HUES64 (cell line): ENCODE data around the gene UNC5CL.

Experiments used
- H3K27ac ChIP-seq: 2 replicates; pipeline ENCODE4 v1.7.0; 2013; ENCODE audit warnings: low read depth, low read length, inconsistent platforms
- H3K27me3 ChIP-seq: 2 replicates; pipeline ENCODE4 v1.6.1; 2013; ENCODE audit warnings: mild to moderate bottlenecking, low read length; ENCODE audit not compliant: insufficient read depth
- H3K36me3 ChIP-seq: 2 replicates; pipeline ENCODE4 v1.6.1; 2013; ENCODE audit warnings: mild to moderate bottlenecking, low read length; ENCODE audit not compliant: insufficient read depth
- H3K4me1 ChIP-seq: 2 replicates; pipeline ENCODE4 v1.6.1; 2013; ENCODE audit warnings: mild to moderate bottlenecking, low read length, moderate library complexity; ENCODE audit not compliant: insufficient read depth
- H3K4me3 ChIP-seq: 2 replicates; pipeline ENCODE4 v1.5.1; 2013; ENCODE audit warnings: mild to moderate bottlenecking, low read length, moderate library complexity
- H3K9ac ChIP-seq: 2 replicates; pipeline ENCODE4 v1.6.1; 2013; ENCODE audit warnings: mild to moderate bottlenecking, low read depth, low read length
- H3K9me3 ChIP-seq: 2 replicates; pipeline ENCODE4 v1.6.1; 2013; ENCODE audit warnings: low read depth, low read length; ENCODE audit not compliant: insufficient read depth
- WGBS: fragments of 150-250, 120-280 bp; methylation state at CpG from one replicate; pipeline ENCODE4 v1.1.7; 2013; ENCODE audit warnings: missing lambda C conversion rate; 5-methylcytosine and 5-hydroxymethylcytosine counted together

UNC5CL gene

DNA sequence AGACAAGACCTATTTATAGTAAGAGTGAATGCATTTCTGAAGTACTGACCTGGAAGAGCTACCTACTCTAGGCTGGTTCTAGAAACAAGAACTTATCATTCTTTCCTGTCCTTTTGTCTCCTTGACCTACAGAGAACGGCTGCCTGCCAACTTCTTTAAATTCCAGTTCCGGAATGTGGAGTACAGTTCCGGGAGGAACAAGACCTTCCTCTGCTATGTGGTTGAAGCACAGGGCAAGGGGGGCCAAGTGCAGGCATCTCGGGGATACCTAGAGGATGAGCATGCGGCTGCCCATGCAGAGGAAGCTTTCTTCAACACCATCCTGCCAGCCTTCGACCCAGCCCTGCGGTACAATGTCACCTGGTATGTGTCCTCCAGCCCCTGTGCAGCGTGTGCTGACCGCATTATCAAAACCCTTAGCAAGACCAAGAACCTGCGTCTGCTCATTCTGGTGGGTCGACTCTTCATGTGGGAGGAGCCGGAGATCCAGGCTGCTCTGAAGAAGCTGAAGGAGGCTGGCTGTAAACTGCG is 22.2 kb upstream of the UNC5CL start:
- H3K27ac ChIP-seq = no peak overlapping the region

DNA sequence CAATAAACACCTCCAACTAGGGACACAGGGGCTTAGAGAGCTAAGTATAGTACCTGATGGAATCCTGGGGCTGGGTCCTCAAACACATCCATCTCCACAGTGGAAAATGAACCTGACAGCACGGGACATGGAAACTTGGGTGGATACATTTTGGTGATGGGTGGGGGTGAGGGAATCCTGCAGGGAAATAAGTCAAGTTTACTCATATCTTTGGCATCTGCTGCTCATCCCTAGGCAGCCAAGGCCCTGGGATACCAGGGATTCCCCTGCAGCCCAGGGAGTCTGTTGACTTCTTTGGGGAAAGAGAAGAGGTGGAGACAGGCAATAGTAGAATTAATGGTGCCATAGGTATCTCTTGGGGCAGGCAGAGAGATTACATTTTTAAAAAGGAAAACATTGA is 20.5 kb upstream of the UNC5CL start:
- peaks cover 7% of the 10 kb centered on the region; the same call in 1 of the 2 replicates for H3K4me1 ChIP-seq
- no peak overlapping the region for H3K9ac ChIP-seq
- H3K27me3 ChIP-seq = no peaks in the 10 kb centered on the region
- H3K27ac ChIP-seq = no peak overlapping the region
- WGBS = 100% methylated on average over 1 of the region's 1 CpG
- no peaks in the 10 kb centered on the region for H3K9me3 ChIP-seq
- H3K36me3 ChIP-seq = peaks cover 27% of the 10 kb centered on the region
- no peak overlapping the region for H3K4me3 ChIP-seq

More for the DNA sequence above, 22.2 kb upstream of the UNC5CL start:
- Histone ChIP-seq H3K9me3 (no peaks in the 10 kb centered on the region), H3K27me3 (no peaks in the 10 kb centered on the region), H3K4me3 (no peak overlapping the region), H3K9ac (no peak overlapping the region), H3K4me1 (peaks cover 7% of the 10 kb centered on the region; the same call in 1 of the 2 replicates), H3K36me3 (peaks cover 44% of the 10 kb centered on the region)
- WGBS = 95% methylated on average over 13 of the region's 13 CpGs

DNA sequence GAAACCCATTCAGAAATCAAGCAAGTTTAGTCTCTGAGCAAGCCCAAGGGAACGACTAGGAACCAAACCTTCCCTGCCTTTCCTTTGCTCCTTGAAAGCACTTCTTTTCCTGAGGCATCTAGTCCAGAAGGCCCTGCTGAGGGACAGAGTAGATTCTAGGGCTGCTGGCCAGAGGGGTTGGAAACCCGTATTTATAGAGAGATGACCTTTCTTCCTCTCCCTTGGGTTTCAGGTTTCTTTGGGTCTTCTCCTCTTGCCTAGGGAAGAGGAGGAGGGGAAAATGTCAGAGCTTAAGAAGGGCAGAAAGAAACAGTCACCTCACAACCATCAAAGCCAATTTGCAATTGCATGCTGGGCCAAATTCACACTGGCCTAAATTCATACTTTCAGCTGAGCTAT is 19.8 kb upstream of the UNC5CL start:
- 77% methylated on average over 2 of the region's 2 CpGs for WGBS
- Histone ChIP-seq H3K27ac (no peak overlapping the region), H3K27me3 (no peaks in the 10 kb centered on the region), H3K9me3 (no peaks in the 10 kb centered on the region), H3K36me3 (peaks cover 21% of the 10 kb centered on the region), H3K9ac (no peak overlapping the region), H3K4me1 (peaks cover 7% of the 10 kb centered on the region; the same call in 1 of the 2 replicates), H3K4me3 (no peak overlapping the region)

DNA sequence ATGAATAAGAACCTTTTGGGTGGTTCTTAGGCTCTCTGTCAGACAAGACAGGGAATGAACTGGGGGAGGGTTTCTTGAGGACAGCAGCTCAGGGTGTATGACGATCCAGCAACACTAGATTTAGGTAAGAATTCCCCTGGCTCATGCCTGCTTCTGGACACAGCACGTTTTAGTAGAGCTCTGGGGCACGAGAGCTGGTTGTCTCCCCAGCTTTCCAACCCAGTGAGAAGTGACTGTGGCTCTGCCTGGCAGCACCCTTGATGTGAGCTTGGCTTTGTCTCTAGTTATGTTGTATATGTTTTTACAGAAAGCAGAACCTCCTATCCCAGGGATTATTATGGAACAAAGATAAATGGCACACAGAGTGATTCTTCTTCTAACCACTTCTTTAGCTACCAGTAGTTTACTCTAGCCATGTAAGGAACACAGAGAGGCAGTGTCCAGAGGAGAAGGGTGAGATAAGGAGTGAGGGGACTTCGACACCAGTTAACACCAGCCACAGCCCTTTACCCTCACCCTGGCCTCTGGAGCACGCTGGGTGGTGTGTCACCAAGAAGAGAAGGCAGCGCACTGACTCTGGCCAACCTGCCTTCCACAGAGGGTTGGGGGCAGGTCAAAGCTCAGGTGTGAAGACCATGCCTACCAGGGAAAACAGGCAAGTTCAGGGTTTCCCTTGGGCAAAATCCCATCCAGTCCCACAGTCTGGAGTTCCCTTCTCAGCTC is 17.9 kb upstream of the UNC5CL start:
- Histone ChIP-seq H3K27me3 (no peaks in the 10 kb centered on the region), H3K4me1 (peaks cover 10% of the 10 kb centered on the region; the same call in 1 of the 2 replicates)
- 86% methylated on average over 6 of the region's 6 CpGs for WGBS

DNA sequence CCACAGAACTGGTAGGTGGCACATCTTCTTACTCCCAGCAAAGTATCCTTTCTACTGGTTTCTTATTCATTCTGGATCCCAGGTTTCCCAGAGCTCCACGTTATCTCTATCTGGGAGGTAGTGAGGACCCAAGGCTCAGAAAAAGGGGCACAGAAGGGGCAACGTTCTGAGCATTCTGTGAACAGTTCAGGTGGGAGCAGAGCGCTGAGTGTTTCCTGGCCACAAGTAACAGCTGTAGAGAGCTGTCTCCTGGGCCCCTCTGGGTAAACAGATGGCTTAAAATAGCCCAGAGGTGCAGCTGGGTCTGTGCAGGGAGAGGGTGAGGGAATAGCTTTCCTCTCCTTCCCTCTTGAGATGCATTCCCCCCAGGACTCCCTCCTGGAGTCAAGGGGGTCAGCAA is 16.1 kb upstream of the UNC5CL start:
- no peaks in the 10 kb centered on the region for H3K9me3 ChIP-seq
- no peaks in the 10 kb centered on the region for H3K27me3 ChIP-seq
- no peak overlapping the region for H3K4me3 ChIP-seq
- WGBS = 85% methylated on average over 3 of the region's 3 CpGs
- H3K36me3 ChIP-seq = no peaks in the 10 kb centered on the region
- peaks cover 10% of the 10 kb centered on the region; the same call in 1 of the 2 replicates for H3K4me1 ChIP-seq
- H3K27ac ChIP-seq = no peak overlapping the region
- H3K9ac ChIP-seq = no peak overlapping the region

More for the DNA sequence above, 17.9 kb upstream of the UNC5CL start:
- Histone ChIP-seq H3K9ac (no peak overlapping the region), H3K36me3 (peaks cover 12% of the 10 kb centered on the region), H3K9me3 (no peaks in the 10 kb centered on the region), H3K27ac (no peak overlapping the region), H3K4me3 (no peak overlapping the region)

DNA sequence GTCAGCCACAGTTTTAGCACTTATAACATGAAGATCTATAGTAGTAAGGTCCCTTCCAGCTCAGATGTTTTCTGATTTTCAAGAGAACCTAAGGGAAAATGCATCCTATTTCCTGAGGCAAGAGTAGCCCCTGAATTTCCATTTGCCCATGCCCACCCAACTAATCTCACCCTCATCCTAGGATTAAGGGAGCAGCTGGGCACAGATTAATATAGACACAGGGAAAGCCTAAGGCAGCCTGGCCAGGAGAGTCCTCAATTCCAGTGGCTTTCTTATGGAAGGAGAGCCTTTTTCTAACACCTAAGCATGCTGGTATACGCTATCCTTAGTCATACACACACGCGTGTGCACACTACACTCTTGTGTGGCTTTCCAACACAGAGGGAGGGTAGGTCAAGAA is 15.5 kb upstream of the UNC5CL start:
- H3K27me3 ChIP-seq = no peaks in the 10 kb centered on the region
- no peak overlapping the region for H3K27ac ChIP-seq
- peaks cover 10% of the 10 kb centered on the region; the same call in 1 of the 2 replicates for H3K4me1 ChIP-seq
- no peak overlapping the region for H3K9ac ChIP-seq
- H3K4me3 ChIP-seq = no peak overlapping the region
- H3K9me3 ChIP-seq = no peaks in the 10 kb centered on the region
- 95% methylated on average over 3 of the region's 3 CpGs for WGBS
- no peaks in the 10 kb centered on the region for H3K36me3 ChIP-seq

DNA sequence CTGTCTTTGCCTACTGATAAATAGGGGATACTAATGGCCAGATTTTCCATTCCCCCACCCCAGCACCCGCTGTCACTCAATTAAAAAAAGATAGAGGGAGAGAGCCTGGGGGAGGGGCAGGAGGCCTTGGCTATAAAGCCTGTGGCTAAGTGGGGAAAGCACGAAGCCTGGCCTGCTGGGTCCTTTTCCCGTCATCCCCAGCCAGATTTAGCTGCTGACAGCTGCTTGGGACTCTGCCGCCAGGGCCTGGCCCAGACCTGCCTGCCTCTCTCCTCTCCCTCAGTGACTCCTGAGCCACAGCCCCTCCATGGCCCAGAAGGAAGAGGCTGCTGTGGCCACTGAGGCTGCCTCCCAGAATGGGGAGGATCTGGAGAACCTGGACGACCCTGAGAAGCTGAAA is 14.0 kb upstream of the UNC5CL start, which contains the start of gene APOBEC2:
Gene APOBEC2 (plus strand): TSS at position 162 of the 400 bp plus-strand sequence. CDS start 146 bp downstream, at position 308.
- Histone ChIP-seq H3K27me3 (no peaks in the 10 kb centered on the region), H3K4me3 (no peak within 1 kb of the TSS), H3K9ac (no peak within 1 kb of the TSS), H3K9me3 (no peaks in the 10 kb centered on the region), H3K4me1 (0 out of 2 replicates have a peak, but pooled peaks cover 3% of the 10 kb centered on the region), H3K36me3 (no peaks in the 10 kb centered on the region), H3K27ac (no peak within 1 kb of the TSS)
- WGBS = 78% methylated on average over 4 of the region's 5 CpGs

DNA sequence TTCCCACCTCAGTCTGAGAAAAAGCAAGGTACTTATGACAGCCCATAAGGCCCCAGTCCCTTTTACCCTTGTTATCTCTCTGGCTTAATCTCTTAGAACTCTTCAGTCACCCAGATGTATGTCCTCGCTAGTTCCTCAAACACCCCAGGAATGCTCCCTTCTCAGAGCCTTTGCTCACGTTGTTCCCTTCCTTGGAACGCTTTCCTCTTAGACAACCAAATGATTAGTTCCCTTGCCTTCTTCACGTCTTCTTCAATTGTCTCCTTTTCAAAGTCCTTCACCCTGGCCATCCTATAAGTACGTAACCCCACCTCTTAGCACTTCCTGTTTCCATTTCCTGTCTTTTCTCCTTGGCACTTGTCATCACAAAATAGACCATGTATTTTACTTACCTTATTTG is 12.9 kb upstream of the UNC5CL start:
- H3K27me3 ChIP-seq = no peaks in the 10 kb centered on the region
- WGBS = 82% methylated on average over 5 of the region's 5 CpGs
- H3K36me3 ChIP-seq = no peaks in the 10 kb centered on the region
- no peaks in the 10 kb centered on the region for H3K9me3 ChIP-seq
- H3K4me1 ChIP-seq = 0 out of 2 replicates have a peak, but pooled peaks cover 3% of the 10 kb centered on the region
- H3K4me3 ChIP-seq = no peak overlapping the region
- no peak overlapping the region for H3K27ac ChIP-seq
- no peak overlapping the region for H3K9ac ChIP-seq

DNA sequence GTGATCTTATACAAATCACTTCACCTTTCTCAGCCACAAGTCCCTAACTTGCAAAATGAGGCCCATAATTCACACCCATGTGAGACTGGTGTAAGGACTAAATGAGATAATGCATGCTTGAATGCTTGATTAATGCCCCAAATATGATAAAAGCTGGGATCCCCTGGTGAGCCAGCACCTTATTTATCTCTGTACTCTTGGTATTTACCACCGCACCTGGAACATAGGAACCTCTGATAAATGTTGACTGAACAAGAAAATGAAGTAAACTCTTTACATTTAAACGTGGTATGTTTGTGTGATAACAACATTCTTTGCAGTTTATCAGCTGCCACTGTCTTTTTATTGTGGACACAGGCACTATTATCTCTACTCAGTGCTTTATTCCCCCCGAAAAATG is 11.5 kb upstream of the UNC5CL start:
- Histone ChIP-seq H3K27ac (no peak overlapping the region), H3K4me3 (no peak overlapping the region), H3K9ac (no peak overlapping the region), H3K4me1 (0 out of 2 replicates have a peak, but pooled peaks cover 3% of the 10 kb centered on the region), H3K9me3 (no peaks in the 10 kb centered on the region), H3K36me3 (no peaks in the 10 kb centered on the region), H3K27me3 (no peaks in the 10 kb centered on the region)
- 94% methylated on average over 3 of the region's 3 CpGs for WGBS

DNA sequence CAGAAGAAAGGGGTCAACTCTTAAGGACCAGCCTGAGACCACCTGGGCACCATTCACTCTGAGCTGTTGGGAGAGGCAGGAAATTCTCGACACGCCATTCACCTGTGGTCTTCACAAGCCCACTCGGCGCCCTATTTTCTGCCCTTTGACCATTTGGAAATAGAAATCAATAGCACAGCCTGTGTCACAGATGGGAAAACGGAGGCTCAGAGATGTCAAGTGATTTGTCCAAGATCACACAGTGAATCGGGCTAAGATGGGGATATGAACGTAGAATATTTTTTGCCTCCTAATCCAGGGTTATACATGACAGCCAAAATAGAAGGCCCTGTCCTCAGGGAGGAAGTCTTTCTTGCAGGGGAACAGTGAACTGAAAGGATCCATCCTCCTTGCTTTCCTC is 10.9 kb upstream of the UNC5CL start:
- Histone ChIP-seq H3K27ac (no peak overlapping the region), H3K4me3 (no peak overlapping the region), H3K36me3 (no peaks in the 10 kb centered on the region), H3K9ac (no peak overlapping the region), H3K27me3 (no peaks in the 10 kb centered on the region), H3K4me1 (0 out of 2 replicates have a peak, but pooled peaks cover 3% of the 10 kb centered on the region), H3K9me3 (no peaks in the 10 kb centered on the region)
- WGBS = 88% methylated on average over 7 of the region's 7 CpGs

DNA sequence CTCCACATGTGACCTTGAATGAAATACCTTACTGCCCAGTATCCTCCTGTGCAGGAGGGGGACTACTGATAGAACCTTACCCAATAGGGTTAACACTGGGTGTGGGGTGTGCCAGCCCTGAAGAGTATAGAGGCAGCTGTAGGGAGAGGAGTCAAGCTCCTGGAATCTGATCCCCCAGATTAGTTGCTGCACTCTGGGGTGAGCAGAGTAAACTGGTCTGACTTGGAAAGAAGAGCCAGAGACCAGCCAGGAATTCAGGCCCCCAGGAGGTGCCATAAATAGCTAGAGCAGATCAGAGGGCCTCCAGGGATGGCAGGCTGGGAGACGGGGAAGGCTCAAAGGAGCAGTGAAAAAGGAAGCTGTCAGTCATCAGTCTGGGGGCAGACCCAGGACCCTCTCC is 10.5 kb upstream of the UNC5CL start:
- Histone ChIP-seq H3K4me3 (no peak overlapping the region), H3K36me3 (no peaks in the 10 kb centered on the region), H3K27me3 (no peaks in the 10 kb centered on the region), H3K9ac (no peak overlapping the region), H3K27ac (no peak overlapping the region), H3K4me1 (0 out of 2 replicates have a peak, but pooled peaks cover 3% of the 10 kb centered on the region), H3K9me3 (no peaks in the 10 kb centered on the region)
- WGBS = 58% methylated on average over 1 of the region's 1 CpG
